HepG2 (cell line): ENCODE data around the gene SAPCD1. TPM values are rescaled to one million over a fixed set of nuclear protein-coding genes. Genes with fewer than 3 reads are reported as not detected.

Experiments
- AKAP8 ChIP-seq: sonication (generic); formaldehyde crosslinking; IDR thresholded peaks from 2 replicates; pipeline ENCODE4 v1.5.1; 2020; ENCODE audit warnings: mild to moderate bottlenecking, missing genetic modification reagents
- ATF2 ChIP-seq: sonication (generic); formaldehyde crosslinking; IDR thresholded peaks from 2 replicates; pipeline ENCODE4 v1.4.0; 2020; ENCODE audit warnings: missing genetic modification reagents
- BRD4 ChIP-seq: sonication (generic); formaldehyde crosslinking; IDR thresholded peaks from 2 replicates; pipeline ENCODE4 v1.4.0; 2020; ENCODE audit warnings: missing genetic modification reagents
- DNMT3B ChIP-seq: conservative IDR thresholded peaks from 2 replicates; pipeline ENCODE4 v1.6.1; 2016; ENCODE audit warnings: missing biosample characterization, control low read depth
- FOXP4 ChIP-seq: sonication (generic); formaldehyde crosslinking; IDR thresholded peaks from 2 replicates; pipeline ENCODE4 v1.4.0; 2020; ENCODE audit warnings: missing genetic modification reagents
- HOXD1 ChIP-seq: sonication (generic); formaldehyde crosslinking; IDR thresholded peaks from 2 replicates; pipeline ENCODE4 v1.5.0; 2020; ENCODE audit warnings: missing genetic modification reagents
- KLF12 ChIP-seq: sonication (generic); formaldehyde crosslinking; IDR thresholded peaks from 2 replicates; pipeline ENCODE4 v1.4.0; 2020; ENCODE audit warnings: missing genetic modification reagents, borderline replicate concordance
- LBX2 ChIP-seq: sonication (generic); formaldehyde crosslinking; IDR thresholded peaks from 2 replicates; pipeline ENCODE4 v1.5.0; 2020; ENCODE audit warnings: missing genetic modification reagents, mild to moderate bottlenecking, borderline replicate concordance
- MED1 ChIP-seq: sonication (generic); formaldehyde crosslinking; IDR thresholded peaks from 2 replicates; pipeline ENCODE4 v1.4.0; 2020; ENCODE audit warnings: missing genetic modification reagents
- PITX1 ChIP-seq: sonication (generic); formaldehyde crosslinking; IDR thresholded peaks from 2 replicates; pipeline ENCODE4 v1.5.1; 2020; ENCODE audit warnings: mild to moderate bottlenecking, missing genetic modification reagents
- RFXANK ChIP-seq: IDR thresholded peaks from 2 replicates; pipeline ENCODE4 v1.6.1; 2016
- SNRNP70 ChIP-seq: fragments of 200-400 bp; formaldehyde crosslinking; IDR thresholded peaks from 2 replicates; pipeline ENCODE4 v1.6.1; 2017; ENCODE audit warnings: mild to moderate bottlenecking, low read depth, low read length, moderate library complexity
- SRSF9 ChIP-seq: fragments of 200-400 bp; formaldehyde crosslinking; IDR thresholded peaks from 2 replicates; pipeline ENCODE4 v1.6.1; 2018; ENCODE audit warnings: borderline replicate concordance, mild to moderate bottlenecking, low read depth, low read length; ENCODE audit not compliant: insufficient read depth, poor library complexity, severe bottlenecking
- ZFP36L2 ChIP-seq: sonication (generic); formaldehyde crosslinking; IDR thresholded peaks from 2 replicates; pipeline ENCODE4 v1.4.0; 2020; ENCODE audit warnings: missing genetic modification reagents
- ZNF232 ChIP-seq: sonication (generic); formaldehyde crosslinking; IDR thresholded peaks from 2 replicates; pipeline ENCODE4 v1.4.0; 2020; ENCODE audit warnings: missing genetic modification reagents, borderline replicate concordance
- ZNF337 ChIP-seq: sonication (generic); formaldehyde crosslinking; IDR thresholded peaks from 2 replicates; pipeline ENCODE4 v1.5.1; 2020; ENCODE audit warnings: missing genetic modification reagents, low read depth, mild to moderate bottlenecking, borderline replicate concordance
- ZNF556 ChIP-seq: sonication (generic); formaldehyde crosslinking; IDR thresholded peaks from 2 replicates; pipeline ENCODE4 v1.4.0; 2020; ENCODE audit warnings: mild to moderate bottlenecking, missing genetic modification reagents, borderline replicate concordance
- ZNF569 ChIP-seq: sonication (generic); formaldehyde crosslinking; IDR thresholded peaks from 2 replicates; pipeline ENCODE4 v1.5.0; 2020; ENCODE audit warnings: mild to moderate bottlenecking, missing genetic modification reagents, moderate library complexity, borderline replicate concordance
- ZNF720 ChIP-seq: sonication (generic); formaldehyde crosslinking; IDR thresholded peaks from 2 replicates; pipeline ENCODE4 v1.4.0; 2020; ENCODE audit warnings: missing genetic modification reagents
- ZNF746 ChIP-seq: sonication (generic); formaldehyde crosslinking; IDR thresholded peaks from 2 replicates; pipeline ENCODE4 v1.8.0; 2022; ENCODE audit warnings: mild to moderate bottlenecking, missing genetic modification reagents
- polyA plus RNA-seq, 8 experiments: library from polyadenylated mRNA; depleted of rRNA in 3 of 8; stranded (reverse) in 7 of 8; unstranded in 1 of 8; fragments of >200 nt; fragmentation: Illumina TruSeq in 4 of 8; extraction: Trizol in 4 of 8; gene quantifications; 2 replicates each; pipeline versions ENCODE4 v1.2.1 to v1.2.3, GENCODE V29; 2011 to 2016; ENCODE audit warnings: low read depth in 4 of 8, missing spikeins in 1 of 8, mixed read lengths in 1 of 8; ENCODE audit not compliant: insufficient read depth in 1 of 8
- total RNA-seq, 5 experiments: library from RNA; depleted of rRNA; stranded (reverse); fragments of >200 nt; fragmentation: Illumina TruSeq; extraction: Trizol; gene quantifications; 2 replicates each; pipeline ENCODE4 v1.2.3, GENCODE V29; 2016; ENCODE audit warnings: low read depth in 1 of 5
- TF ChIP-seq, protein P1 (sequence below): sonication (generic); formaldehyde crosslinking; IDR thresholded peaks from 2 replicates; pipeline ENCODE4 v1.5.1; 2020; ENCODE audit warnings: missing genetic modification reagents, mild to moderate bottlenecking, borderline replicate concordance
- TF ChIP-seq, protein P2 (sequence below): sonication (generic); formaldehyde crosslinking; IDR thresholded peaks from 2 replicates; pipeline ENCODE4 v1.4.0; 2020; ENCODE audit warnings: missing genetic modification reagents

Gene SAPCD1
- total and polyA plus RNA-seq, 2 of the 13 experiments (the other 11 are each of a cell fraction or from before 2014, with no cell fraction given): 2.5 to 3.9 TPM

DNA sequence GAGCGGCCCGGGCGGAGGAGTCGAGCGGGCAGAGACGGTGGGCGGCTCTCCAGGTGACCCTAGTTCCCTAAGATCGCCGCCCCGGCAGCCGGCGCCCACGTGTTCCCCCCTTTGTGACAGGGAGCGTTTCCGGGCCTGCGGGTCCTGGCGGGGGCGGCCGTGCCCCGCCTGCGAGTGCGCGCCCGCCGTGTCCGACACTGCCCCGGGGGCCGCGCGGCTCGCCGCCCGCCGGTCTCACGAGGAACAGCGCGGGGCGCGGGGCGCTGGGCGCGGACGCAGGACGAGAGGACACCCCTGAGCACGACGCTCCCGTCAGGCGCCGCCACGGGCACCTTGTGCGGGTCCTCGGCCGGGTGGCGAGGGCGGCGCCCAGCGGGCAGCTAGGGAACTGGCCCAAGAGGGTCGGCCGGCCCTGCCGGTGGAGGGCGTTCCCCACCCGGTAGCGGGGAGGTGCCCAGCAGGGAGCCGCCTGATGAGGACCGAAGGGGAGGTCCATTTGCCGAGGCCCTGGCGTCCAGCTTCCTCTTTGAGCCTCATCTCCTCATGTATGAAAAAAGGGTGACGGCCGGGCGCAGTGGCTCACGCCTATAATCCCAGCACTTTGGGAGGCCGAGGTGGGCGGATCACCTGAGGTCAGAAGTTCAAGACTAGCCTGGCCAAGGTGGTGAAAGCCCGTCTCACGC is 33.3 kb downstream of the SAPCD1 start, which contains the start of gene VARS1 (continued):
- TF ChIP-seq AKAP8 (CRISPR knock-in tag) (no peak), SRSF9 (no peak), ZNF337 (CRISPR knock-in tag) (no peak), HOXD1 (CRISPR knock-in tag) (peak; percentile 78), BRD4 (no peak; the same call in 1 of the 2 replicates), ATF2 (no peak; the same call in 1 of the 2 replicates), MED1 (CRISPR knock-in tag) (peak; percentile 83), ZNF746 (CRISPR knock-in tag) (no peak), LBX2 (CRISPR knock-in tag) (peak; percentile 8; the same call in 1 of the 2 replicates), ZFP36L2 (no peak), FOXP4 (no peak), RFXANK (CRISPR knock-in tag) (peak; percentile 29; the same call in 1 of the 2 replicates), PITX1 (CRISPR knock-in tag) (peak; percentile 67; the same call in 1 of the 2 replicates), SNRNP70 (no peak), DNMT3B (CRISPR knock-in tag) (peak; percentile 49; the same call in 1 of the 2 replicates), KLF12 (CRISPR knock-in tag) (peak; percentile 97), ZNF569 (CRISPR knock-in tag) (no peak), ZNF720 (CRISPR knock-in tag) (no peak), ZNF232 (CRISPR knock-in tag) (peak; percentile 13; the same call in 1 of the 2 replicates), ZNF556 (CRISPR knock-in tag) (no peak; the same call in 1 of the 2 replicates)
- TF ChIP-seq, protein P1, sequence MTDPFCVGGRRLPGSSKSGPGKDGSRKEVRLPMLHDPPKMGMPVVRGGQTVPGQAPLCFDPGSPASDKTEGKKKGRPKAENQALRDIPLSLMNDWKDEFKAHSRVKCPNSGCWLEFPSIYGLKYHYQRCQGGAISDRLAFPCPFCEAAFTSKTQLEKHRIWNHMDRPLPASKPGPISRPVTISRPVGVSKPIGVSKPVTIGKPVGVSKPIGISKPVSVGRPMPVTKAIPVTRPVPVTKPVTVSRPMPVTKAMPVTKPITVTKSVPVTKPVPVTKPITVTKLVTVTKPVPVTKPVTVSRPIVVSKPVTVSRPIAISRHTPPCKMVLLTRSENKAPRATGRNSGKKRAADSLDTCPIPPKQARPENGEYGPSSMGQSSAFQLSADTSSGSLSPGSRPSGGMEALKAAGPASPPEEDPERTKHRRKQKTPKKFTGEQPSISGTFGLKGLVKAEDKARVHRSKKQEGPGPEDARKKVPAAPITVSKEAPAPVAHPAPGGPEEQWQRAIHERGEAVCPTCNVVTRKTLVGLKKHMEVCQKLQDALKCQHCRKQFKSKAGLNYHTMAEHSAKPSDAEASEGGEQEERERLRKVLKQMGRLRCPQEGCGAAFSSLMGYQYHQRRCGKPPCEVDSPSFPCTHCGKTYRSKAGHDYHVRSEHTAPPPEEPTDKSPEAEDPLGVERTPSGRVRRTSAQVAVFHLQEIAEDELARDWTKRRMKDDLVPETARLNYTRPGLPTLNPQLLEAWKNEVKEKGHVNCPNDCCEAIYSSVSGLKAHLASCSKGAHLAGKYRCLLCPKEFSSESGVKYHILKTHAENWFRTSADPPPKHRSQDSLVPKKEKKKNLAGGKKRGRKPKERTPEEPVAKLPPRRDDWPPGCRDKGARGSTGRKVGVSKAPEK (CRISPR knock-in tag): no peak
- TF ChIP-seq, protein P2, sequence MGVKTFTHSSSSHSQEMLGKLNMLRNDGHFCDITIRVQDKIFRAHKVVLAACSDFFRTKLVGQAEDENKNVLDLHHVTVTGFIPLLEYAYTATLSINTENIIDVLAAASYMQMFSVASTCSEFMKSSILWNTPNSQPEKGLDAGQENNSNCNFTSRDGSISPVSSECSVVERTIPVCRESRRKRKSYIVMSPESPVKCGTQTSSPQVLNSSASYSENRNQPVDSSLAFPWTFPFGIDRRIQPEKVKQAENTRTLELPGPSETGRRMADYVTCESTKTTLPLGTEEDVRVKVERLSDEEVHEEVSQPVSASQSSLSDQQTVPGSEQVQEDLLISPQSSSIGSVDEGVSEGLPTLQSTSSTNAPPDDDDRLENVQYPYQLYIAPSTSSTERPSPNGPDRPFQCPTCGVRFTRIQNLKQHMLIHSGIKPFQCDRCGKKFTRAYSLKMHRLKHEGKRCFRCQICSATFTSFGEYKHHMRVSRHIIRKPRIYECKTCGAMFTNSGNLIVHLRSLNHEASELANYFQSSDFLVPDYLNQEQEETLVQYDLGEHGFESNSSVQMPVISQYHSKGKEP (CRISPR knock-in tag): no peak
